Panc1 (cell line): ENCODE data around the gene PSMB7. TPM values are rescaled to one million over a fixed set of nuclear protein-coding genes. Genes with fewer than 3 reads are reported as not detected.

Experiments used
- ATAC-seq: fragments of 200-7000 bp; cut with Tn5 transposase; 2 replicates; pipeline ENCODE4 v1.9.1; 2020; ENCODE audit warnings: mild to moderate bottlenecking, moderate library complexity
- BruUV-seq: library from RNA; stranded (reverse); fragments of 400-500 nt; replicated peaks from 2 replicates; lab custom pipeline; 2021; lab: Mats Ljungman, UMichigan
- CTCF ChIA-PET: fragments of 300-600 bp; sonication (Branson Sonifier 250); formaldehyde crosslinking; loops from one replicate; lab custom pipeline; 2022; ENCODE audit warnings: antibody characterized with exemption; lab: Charles Lee
- POLR2A ChIA-PET: fragments of 300-600 bp; sonication (Branson Sonifier 250); formaldehyde crosslinking; loops from one replicate; lab custom pipeline; 2022; ENCODE audit warnings: antibody characterized with exemption; lab: Charles Lee
- DNase-seq: peaks from one replicate; pipeline ENCODE4 v3.0.0-alpha.2; 2010; ENCODE audit warnings: low read depth, low spot score
- H3K27ac ChIP-seq: 2 replicates; pipeline ENCODE4 v1.5.1; 2011; ENCODE audit warnings: mild to moderate bottlenecking, low read length, inconsistent platforms
- H3K27me3 ChIP-seq: fragments of 200-500 bp; sonication (Bioruptor generic); 2 replicates; pipeline ENCODE4 v1.6.0; 2014; ENCODE audit warnings: low read length, inconsistent platforms; ENCODE audit not compliant: control insufficient read depth, insufficient read depth
- H3K36me3 ChIP-seq: fragments of 200-500 bp; sonication (Bioruptor generic); 2 replicates; pipeline ENCODE4 v1.5.1; 2014; ENCODE audit warnings: inconsistent platforms, mild to moderate bottlenecking, low read length, moderate library complexity; ENCODE audit not compliant: control insufficient read depth, insufficient read depth
- H3K4me1 ChIP-seq: 2 replicates; pipeline ENCODE4 v1.5.1; 2011; ENCODE audit warnings: inconsistent platforms, mild to moderate bottlenecking, low read length, moderate library complexity; ENCODE audit not compliant: control insufficient read depth, insufficient read depth
- H3K4me3 ChIP-seq, 2 experiments: 2 replicates each; pipeline ENCODE4 v1.5.1; 2011 to 2012; ENCODE audit warnings: low read depth in 2 of 2, low read length in 2 of 2, mild to moderate bottlenecking in 2 of 2, inconsistent platforms in 1 of 2, moderate library complexity in 1 of 2
- H3K9me3 ChIP-seq: fragments of 200-500 bp; sonication (Bioruptor generic); 2 replicates; pipeline ENCODE4 v1.5.1; 2014; ENCODE audit warnings: low read depth, mild to moderate bottlenecking, inconsistent platforms, low read length, moderate library complexity; ENCODE audit not compliant: control insufficient read depth, insufficient read depth
- CTCF ChIP-seq: fragments of 450-650 bp; IDR thresholded peaks from 2 replicates; pipeline ENCODE4 v1.5.1; 2017; ENCODE audit warnings: mild to moderate bottlenecking
- POLR2AphosphoS5 ChIP-seq: IDR thresholded peaks from 2 replicates; pipeline ENCODE4 v1.6.1; 2012; ENCODE audit warnings: mild to moderate bottlenecking, low read depth, low read length, moderate library complexity
- REST ChIP-seq, 2 experiments: IDR thresholded peaks; 2 replicates each; pipeline ENCODE4 v1.6.1; 2011 to 2012; ENCODE audit warnings: low read depth in 2 of 2, control low read depth in 1 of 2, low read length in 1 of 2, mild to moderate bottlenecking in 1 of 2, moderate library complexity in 1 of 2; ENCODE audit not compliant: insufficient read depth in 1 of 2
- SIN3A ChIP-seq: IDR thresholded peaks from 2 replicates; pipeline ENCODE4 v1.6.1; 2012; ENCODE audit warnings: low read depth, mild to moderate bottlenecking, low read length, moderate library complexity, borderline replicate concordance; ENCODE audit not compliant: insufficient read depth
- TCF7L2 ChIP-seq: IDR thresholded peaks from 2 replicates; pipeline ENCODE4 v1.6.1; 2011; ENCODE audit warnings: mild to moderate bottlenecking, low read depth, low read length, inconsistent platforms
- in situ Hi-C: cut with HindIII; loops from 2 replicates; pipeline ENCODE4 v1.10.0; 2016; ENCODE audit warnings: low sequenced_read_pairs, low pct_unique_long_range_greater_than_20kb
- intact Hi-C: fragments of 100-400 bp; cut with micrococcal nuclease; formaldehyde crosslinking; loops from one replicate; pipeline ENCODE4 v1.10.0; 2022; ENCODE audit not compliant: unreplicated experiment
- total RNA-seq: library from RNA; stranded (reverse); gene quantifications from one replicate; pipeline ENCODE4 v1.2.1, GENCODE V29; 2021; ENCODE audit not compliant: unreplicated experiment

The PSMB7 gene
- total RNA-seq, 1 experiment from 2014 or later, result 167 TPM

- peaks cover 19% of the 10 kb centered on the region for H3K4me1 ChIP-seq
- intact Hi-C loops (no loop called here), in situ Hi-C loops (no loop called here)
- H3K9me3 ChIP-seq, result no peaks in the 10 kb centered on the region
- peaks cover 6% of the 10 kb centered on the region for H3K36me3 ChIP-seq
- BruUV-seq, result no TSS peak
- H3K4me3 ChIP-seq, result no peak overlapping the region
- ChIA-PET CTCF (no interaction called here), POLR2A (no interaction called here)
- H3K27ac ChIP-seq, result no peak overlapping the region
- TF ChIP-seq SIN3A (no peak), REST (IDR thresholded peaks at IDR 0.05; ENCODE audit: insufficient read depth in 1 of 2, low read depth in 2 of 2, low read length in 1 of 2) (no peak), CTCF (no peak), TCF7L2 (no peak), POLR2AphosphoS5 (no peak)
- DNase-seq (no peak), ATAC-seq (no peak; the same call in 1 of the 2 replicates)
- H3K27me3 ChIP-seq, result no peaks in the 10 kb centered on the region
These were observed 33.9 kb downstream of the PSMB7 start for GRCh38 chr9:124381170-124381945.

DNA sequence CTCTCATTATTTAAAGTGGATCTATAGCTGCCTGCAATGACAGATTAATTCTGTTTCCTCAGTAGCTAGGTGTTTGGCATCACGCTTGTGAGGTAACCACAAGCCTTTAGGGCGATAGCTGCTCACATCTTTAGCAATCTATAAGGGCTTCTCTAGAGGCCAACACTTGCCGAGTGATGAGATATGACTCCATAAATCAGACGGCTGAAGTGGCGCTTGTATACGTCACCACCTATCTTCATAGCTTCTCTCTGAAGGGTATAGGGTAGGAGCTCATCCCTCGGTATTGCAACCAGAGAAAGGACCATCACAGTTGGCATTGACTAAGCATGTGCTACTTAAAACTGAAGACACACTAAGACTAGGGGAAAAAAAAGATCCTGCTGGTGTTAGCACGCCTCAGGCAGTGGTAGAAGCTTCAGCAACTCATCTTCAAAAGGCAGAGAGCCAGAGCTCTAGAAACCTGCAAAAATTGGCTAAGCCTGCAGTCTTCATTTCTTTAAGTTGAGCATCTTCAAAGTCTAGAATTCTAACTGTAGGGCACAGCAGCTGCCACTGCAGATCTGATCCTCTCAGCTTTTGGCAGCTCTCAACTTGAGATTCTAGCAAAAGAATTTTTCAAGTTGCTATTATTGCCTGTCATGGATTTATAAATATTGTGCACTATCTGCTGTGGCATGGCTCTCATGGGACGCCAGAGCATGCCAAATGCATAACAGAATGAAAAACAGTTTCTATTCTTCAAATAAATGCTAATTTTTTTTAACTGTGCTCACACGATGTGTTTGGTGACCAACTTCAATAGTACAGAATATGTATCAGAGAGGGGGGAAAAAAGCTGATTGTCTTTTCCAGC lies 37.5 kb downstream of the PSMB7 start:
- Histone ChIP-seq H3K27me3 (no peaks in the 10 kb centered on the region), H3K27ac (no peak overlapping the region), H3K4me1 (no peaks in the 10 kb centered on the region), H3K9me3 (no peaks in the 10 kb centered on the region), H3K36me3 (peaks cover 6% of the 10 kb centered on the region), H3K4me3 (no peak overlapping the region)
- TF ChIP-seq REST (IDR thresholded peaks at IDR 0.05; ENCODE audit: insufficient read depth in 1 of 2, low read depth in 2 of 2, low read length in 1 of 2) (no peak), SIN3A (no peak), CTCF (no peak), TCF7L2 (no peak), POLR2AphosphoS5 (no peak)
- ChIA-PET POLR2A (no interaction called here), CTCF (no interaction called here)
- in situ Hi-C loops (no loop called here), intact Hi-C loops (no loop called here)
- ATAC-seq (no peak), DNase-seq (no peak)
- BruUV-seq, result no TSS peak
